Right lobe of liver (tissue), 4 donors: ENCODE results near the gene LRMDA.

Source experiments
- CTCF ChIP-seq, 4 donors: fragments of 200-600 bp in 3 of 4; fragments of 450-650 bp in 1 of 4; IDR thresholded peaks; one replicate each; pipeline versions ENCODE4 v1.5.1 to v1.8.0; 2016 to 2022; ENCODE audit warnings: antibody characterized with exemption in 4 of 4, mild to moderate bottlenecking in 2 of 4
- POLR2A ChIP-seq: fragments of 450-650 bp; IDR thresholded peaks from one replicate; pipeline ENCODE4 v1.6.1; 2017; ENCODE audit warnings: antibody characterized with exemption, mild to moderate bottlenecking
- donor health status: DM: no; HTN: no; CAD: no.
- donor health status: DM: no; HTN: no; CAD: no.
- donor health status: DM: no; HTN: yes; CAD: no.

GRCh38 chr10:76354212-76354738 lies 922.9 kb downstream of the LRMDA start:
- TF ChIP-seq CTCF (IDR thresholded peaks at IDR 0.05) (no peak), POLR2A (no peak)
